Ovary (tissue), 9 donors: ENCODE measurements around the gene MDM4. TPM values are rescaled to one million over a fixed set of nuclear protein-coding genes. Genes with fewer than 3 reads are reported as not detected.

Experiments
- DNase-seq, 5 donors: peaks; one replicate each; pipeline ENCODE4 v3.0.0-alpha.2; 2019 to 2020
- H3K27ac ChIP-seq, 2 donors: fragments of 200-600 bp; one replicate each; pipeline versions ENCODE4 v1.5.1 to v1.8.0; 2019 to 2022
- H3K27me3 ChIP-seq: fragments of 200-600 bp; one replicate; pipeline ENCODE4 v1.8.0; 2022
- H3K36me3 ChIP-seq: fragments of 200-600 bp; sonication (generic); one replicate; pipeline ENCODE4 v1.5.1; 2019
- H3K4me1 ChIP-seq: one replicate; pipeline ENCODE4 v1.8.1; 2013; ENCODE audit warnings: mild to moderate bottlenecking, moderate library complexity; ENCODE audit not compliant: insufficient read depth
- H3K4me3 ChIP-seq: fragments of 200-600 bp; sonication (generic); one replicate; pipeline ENCODE4 v1.5.1; 2017
- H3K9me3 ChIP-seq, 2 donors: fragments of 200-600 bp in 1 of 2; sonication (generic) in 1 of 2; one replicate each; pipeline versions ENCODE4 v1.5.1 to v1.8.1; 2013 to 2019; ENCODE audit warnings: mild to moderate bottlenecking in 1 of 2, moderate library complexity in 1 of 2
- CTCF ChIP-seq, 3 donors: fragments of 450-650 bp in 2 of 3; fragments of 200-600 bp in 1 of 3; IDR thresholded peaks; one replicate each; pipeline versions ENCODE4 v1.5.1 to v1.8.0; 2016 to 2022; ENCODE audit warnings: antibody characterized with exemption in 3 of 3, mild to moderate bottlenecking in 1 of 3
- EP300 ChIP-seq: sonication (generic); formaldehyde crosslinking; IDR thresholded peaks from one replicate; pipeline ENCODE4 v1.6.1; 2017; ENCODE audit warnings: antibody characterized with exemption
- POLR2A ChIP-seq: fragments of 450-650 bp; IDR thresholded peaks from one replicate; pipeline ENCODE4 v1.6.1; 2017; ENCODE audit warnings: antibody characterized with exemption, mild to moderate bottlenecking, moderate library complexity
- WGBS, 3 donors: extraction: QIAGEN DNeasy Blood & Tissue Kit in 1 of 3; methylation state at CpG; one replicate each; pipeline versions ENCODE4 v1.1.5 to v1.1.7; 2013 to 2017; 5-methylcytosine and 5-hydroxymethylcytosine counted together
- intact Hi-C, 4 donors: fragments of 100-400 bp; cut with DNase I; formaldehyde crosslinking; loops; one replicate each; pipeline versions ENCODE4 v1.11.0 to v1.15.1; 2022 to 2023
- polyA plus RNA-seq, 2 donors: library from polyadenylated mRNA; stranded (reverse); fragments of 200-250 nt in 1 of 2; fragments of 350-450 nt in 1 of 2; fragmentation: Illumina TruSeq in 1 of 2; extraction: RNeasy Lipid Tissue Mini Kit (QIAGEN cat#74804) in 1 of 2; gene quantifications; one replicate each; pipeline ENCODE4 v1.2.3, GENCODE V29; 2013 to 2014
- total RNA-seq, 7 donors: library from RNA; depleted of rRNA in 2 of 7; stranded (reverse); fragments of >200 nt in 2 of 7; fragmentation: NEBNext Ultra II Directional in 3 of 7; extraction: Animal tissue kit (Norgen Biotek cat#: 25700) in 3 of 7; gene quantifications; one replicate each; pipeline versions ENCODE4 v1.1.0 to v1.2.4, GENCODE V29; 2016 to 2023
- donor health status: DM: no; HTN: no; CAD: no; lungs with moderate emphysema.
- donor health status: DM: no; HTN: no; CAD: no.
- donor health status: Bipolar disorder and iron deficiency.
- donor health status: DM: yes; HTN: yes; CAD: no.
- donor health status: DM: no; HTN: no; CAD: no.
- donor health status: DM: yes; HTN: yes; CAD: no.

MDM4 gene
- total and polyA plus RNA-seq, 9 donors, result 10.2 to 113 (median 76.8) TPM

- intact Hi-C loops, result no loop called here
- H3K36me3 ChIP-seq, result no peaks in the 10 kb centered on the region
Measured at GRCh38 chr1:204478172-204478899, 37.9 kb upstream of the MDM4 start.

GRCh38 chr1:204478921-204479320 is 37.3 kb upstream of the MDM4 start:
- no peak for TF ChIP-seq CTCF (IDR thresholded peaks at IDR 0.05)
- no peak for TF ChIP-seq EP300
- no peak for TF ChIP-seq POLR2A
- intact Hi-C loops, result no loop called here
- Histone ChIP-seq H3K27me3 (no peaks in the 10 kb centered on the region), H3K4me3 (no peak overlapping the region), H3K27ac (no peak overlapping the region), H3K36me3 (no peaks in the 10 kb centered on the region), H3K9me3 (no peaks in the 10 kb centered on the region), H3K4me1 (peaks cover 2% of the 10 kb centered on the region)
- WGBS, 3 donors, result 75 to 78% (median 75%) methylated on average over 2 of the region's 2 CpGs
- DNase-seq, result no peak

More at GRCh38 chr1:204478172-204478899, 37.9 kb upstream of the MDM4 start:
- Histone ChIP-seq H3K4me1 (peaks cover 2% of the 10 kb centered on the region), H3K4me3 (no peak overlapping the region), H3K27me3 (no peaks in the 10 kb centered on the region), H3K27ac (no peak overlapping the region), H3K9me3 (no peaks in the 10 kb centered on the region)
- no peak for DNase-seq
- TF ChIP-seq CTCF (IDR thresholded peaks at IDR 0.05) (no peak), EP300 (no peak), POLR2A (no peak)
- WGBS, 3 donors, result 37 to 55% (median 44%) methylated on average over 7 of the region's 7 CpGs

- no peaks in the 10 kb centered on the region for H3K27me3 ChIP-seq
- H3K9me3 ChIP-seq, result no peaks in the 10 kb centered on the region
- no peak overlapping the region for H3K27ac ChIP-seq
- H3K36me3 ChIP-seq, result no peaks in the 10 kb centered on the region
- no peak for TF ChIP-seq CTCF (IDR thresholded peaks at IDR 0.05)
- TF ChIP-seq POLR2A, result no peak
- TF ChIP-seq EP300, result no peak
- no peak overlapping the region for H3K4me3 ChIP-seq
- 82 to 89% (median 85%) methylated on average over 13 of the region's 13 CpGs for WGBS, 3 donors
- DNase-seq, result no peak
- intact Hi-C loops, result no loop called here
- H3K4me1 ChIP-seq, result peaks cover 2% of the 10 kb centered on the region
Measured at GRCh38 chr1:204479387-204480136, 36.6 kb upstream of the MDM4 start.

GRCh38 chr1:204480515-204480914 is 35.7 kb upstream of the MDM4 start:
- Histone ChIP-seq H3K27ac (no peak overlapping the region), H3K4me3 (no peak overlapping the region), H3K4me1 (peaks cover 2% of the 10 kb centered on the region), H3K9me3 (no peaks in the 10 kb centered on the region), H3K36me3 (no peaks in the 10 kb centered on the region), H3K27me3 (no peaks in the 10 kb centered on the region)
- DNase-seq, result no peak
- TF ChIP-seq POLR2A (no peak), EP300 (no peak), CTCF (IDR thresholded peaks at IDR 0.05) (no peak)
- WGBS, 3 donors, result 58 to 76% (median 70%) methylated on average over 8 of the region's 8 CpGs
- intact Hi-C loops, result no loop called here
